GM19463 (cell line): ENCODE results near the gene CACNB2.
"Not testable (repeated sequence)": the region's sequence is repeated elsewhere in the genome, so short reads cannot be mapped to it uniquely, and the experiment has no call there.

Source experiments
- ATAC-seq: cut with Tn5 transposase; IDR thresholded peaks from one replicate; pipeline ENCODE4 v1.9.1; 2021; ENCODE audit warnings: mild to moderate bottlenecking, moderate library complexity; ENCODE audit not compliant: unreplicated experiment

Gene CACNB2

DNA sequence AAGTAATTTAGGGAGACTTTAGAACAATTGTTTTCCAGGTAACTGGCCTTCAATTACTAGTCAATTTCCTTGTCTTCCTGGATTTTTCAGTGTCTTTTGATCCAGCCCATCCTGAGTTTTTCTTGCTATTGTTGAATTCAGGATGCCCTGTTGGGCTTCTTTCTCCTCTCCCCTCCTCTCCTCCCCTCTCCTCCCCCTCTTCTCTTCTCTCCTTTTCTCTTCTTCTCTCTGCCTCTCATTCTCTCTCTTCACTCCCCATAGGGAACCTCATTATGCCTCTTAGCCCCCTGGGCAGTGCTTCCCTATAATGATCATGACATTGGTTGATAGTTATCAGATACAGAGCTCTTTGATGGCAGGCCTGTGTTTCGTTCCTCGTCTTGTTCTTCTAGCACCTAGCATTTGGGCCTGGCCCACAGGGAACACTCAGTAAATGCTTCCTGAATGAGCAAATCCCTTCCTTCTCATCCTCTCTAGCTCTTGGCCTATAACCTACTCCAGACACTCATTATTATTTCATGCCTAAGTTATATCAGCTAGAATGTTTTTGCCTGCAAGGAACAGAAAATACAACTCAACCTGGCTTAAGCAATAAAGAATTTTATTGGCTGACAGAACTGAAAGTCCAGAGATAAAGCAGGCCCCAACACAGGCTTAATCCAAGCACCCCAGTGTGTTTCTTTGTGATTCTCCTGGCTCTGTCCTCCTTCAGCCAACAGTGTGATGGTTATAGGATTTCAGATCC lies 56.8 kb downstream of the CACNB2 start:
- ATAC-seq, result no peak

DNA sequence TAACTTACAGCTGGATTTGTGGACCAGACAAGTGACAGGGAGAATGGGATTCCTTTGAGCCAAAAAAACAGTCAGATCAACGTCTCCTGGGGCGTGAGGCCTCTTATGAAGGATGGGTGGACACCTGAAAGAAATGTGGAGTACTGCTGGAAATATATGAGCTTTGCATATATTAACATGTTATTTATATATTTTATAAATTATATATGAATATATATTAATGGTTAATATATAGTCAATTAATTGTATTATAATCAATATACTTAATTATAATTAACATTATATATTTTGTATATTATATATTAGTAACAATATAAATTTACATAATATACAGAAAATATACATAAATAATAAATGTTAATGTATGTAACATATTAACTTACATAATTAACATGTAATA lies 57.5 kb downstream of the CACNB2 start:
- ATAC-seq, result no peak

DNA sequence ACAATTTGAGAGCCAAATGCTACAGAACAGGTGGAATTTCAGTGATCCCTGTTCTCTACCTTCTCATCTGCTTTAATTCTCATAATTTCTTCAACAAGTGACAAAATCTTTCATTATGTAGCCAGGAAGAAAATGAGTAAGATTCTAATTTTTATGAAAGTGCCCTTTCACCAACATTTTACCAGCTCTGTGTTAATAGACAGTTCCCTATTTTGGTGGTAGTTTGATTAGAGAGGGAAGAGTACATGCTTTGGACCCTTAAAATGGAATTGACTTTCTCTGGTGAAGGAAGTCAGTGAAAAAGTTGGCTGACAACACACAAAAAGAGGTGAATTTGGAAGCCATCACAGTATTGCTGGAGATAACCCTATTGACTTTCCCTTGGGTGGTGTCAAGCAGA lies 61.7 kb downstream of the CACNB2 start:
- no peak for ATAC-seq

DNA sequence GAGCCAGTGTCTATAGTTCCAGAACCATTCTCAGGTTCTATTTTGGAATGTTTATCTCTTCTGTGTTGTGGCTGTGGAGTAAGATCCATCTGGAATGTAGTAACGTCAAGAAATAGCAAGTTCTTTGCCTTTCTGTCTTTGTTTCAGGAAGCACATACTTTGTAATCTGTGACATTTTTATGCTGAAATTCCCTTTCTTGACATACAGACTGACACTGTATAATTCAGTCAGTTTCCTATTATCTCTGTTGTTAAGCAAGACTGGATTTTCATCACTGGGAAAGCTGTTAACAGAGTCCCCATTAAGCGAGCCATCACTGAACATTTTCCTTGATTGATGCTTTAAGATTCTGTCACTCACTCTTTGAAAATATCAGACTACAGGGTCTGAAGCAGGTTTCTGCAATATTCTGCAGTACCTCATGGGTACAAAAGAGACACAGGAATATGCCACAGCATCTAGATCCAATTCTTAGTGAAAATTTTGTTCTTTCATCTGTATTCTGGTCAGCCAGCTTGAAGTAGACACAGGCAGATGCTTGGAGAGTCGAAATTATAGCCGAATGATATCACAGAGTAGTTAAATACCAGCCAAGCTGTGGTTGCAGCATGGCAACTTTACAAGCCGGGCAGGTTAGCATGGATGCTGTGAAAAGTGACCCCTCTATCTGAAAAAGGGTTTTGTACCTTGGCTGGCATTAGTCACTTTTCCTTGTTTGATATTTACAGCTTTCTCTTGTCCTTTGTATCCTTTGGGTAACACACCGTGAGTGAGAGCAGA lies 62.6 kb downstream of the CACNB2 start:
- no peak for ATAC-seq

DNA sequence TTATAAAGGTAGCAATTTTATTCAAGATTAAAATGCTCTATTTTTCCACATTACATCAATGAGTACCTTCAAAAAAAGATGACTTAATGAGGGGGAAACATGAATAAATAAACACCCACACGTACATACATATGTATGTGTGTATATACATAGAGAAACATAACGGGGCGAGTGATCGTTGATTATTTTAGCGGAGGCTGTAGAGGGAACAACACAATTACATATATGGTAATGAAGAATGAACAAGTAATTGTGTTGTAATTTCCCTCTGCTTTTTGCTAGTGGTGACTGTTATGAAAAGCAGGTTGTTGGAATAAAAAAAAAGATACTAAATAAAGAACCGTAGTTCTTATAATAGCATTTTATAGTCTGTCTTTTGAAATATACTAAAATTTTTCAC lies 63.2 kb downstream of the CACNB2 start:
- no peak for ATAC-seq

DNA sequence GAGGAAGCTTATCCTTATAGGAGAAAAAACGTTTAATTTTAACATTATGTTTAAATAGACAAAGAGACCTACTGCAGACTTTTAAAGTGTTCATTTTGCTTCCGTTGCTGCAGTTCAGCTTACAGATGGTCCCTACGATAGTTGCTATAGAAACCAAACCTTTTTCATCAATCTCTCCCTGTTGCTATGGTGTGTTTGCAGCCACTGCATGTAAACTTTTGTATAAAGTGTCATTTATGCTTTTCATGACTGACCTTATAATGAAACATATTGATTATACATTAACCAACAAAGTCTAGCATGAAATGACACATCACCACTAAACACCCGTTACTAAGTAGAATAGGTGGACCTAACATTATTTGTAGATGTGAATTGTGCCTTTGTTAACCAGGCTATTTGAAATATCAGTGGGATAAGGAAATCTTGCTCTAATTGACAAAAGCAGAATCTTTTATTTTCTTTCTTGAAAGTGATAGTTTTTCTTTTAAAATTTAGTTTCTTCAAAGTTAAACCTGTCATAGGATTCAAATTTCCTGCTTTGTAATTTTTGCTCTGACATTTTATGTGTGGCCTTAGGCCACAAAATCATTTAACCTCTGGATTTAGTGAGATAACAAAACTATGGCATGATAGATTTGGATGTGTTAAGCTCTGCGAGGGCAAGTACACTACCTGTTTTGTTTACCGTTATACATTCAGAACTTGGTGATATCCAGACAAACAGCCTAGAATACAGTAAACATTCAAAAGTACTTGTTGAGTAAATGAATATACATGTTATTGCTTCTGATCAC lies 64.0 kb downstream of the CACNB2 start:
- ATAC-seq, result no peak

DNA sequence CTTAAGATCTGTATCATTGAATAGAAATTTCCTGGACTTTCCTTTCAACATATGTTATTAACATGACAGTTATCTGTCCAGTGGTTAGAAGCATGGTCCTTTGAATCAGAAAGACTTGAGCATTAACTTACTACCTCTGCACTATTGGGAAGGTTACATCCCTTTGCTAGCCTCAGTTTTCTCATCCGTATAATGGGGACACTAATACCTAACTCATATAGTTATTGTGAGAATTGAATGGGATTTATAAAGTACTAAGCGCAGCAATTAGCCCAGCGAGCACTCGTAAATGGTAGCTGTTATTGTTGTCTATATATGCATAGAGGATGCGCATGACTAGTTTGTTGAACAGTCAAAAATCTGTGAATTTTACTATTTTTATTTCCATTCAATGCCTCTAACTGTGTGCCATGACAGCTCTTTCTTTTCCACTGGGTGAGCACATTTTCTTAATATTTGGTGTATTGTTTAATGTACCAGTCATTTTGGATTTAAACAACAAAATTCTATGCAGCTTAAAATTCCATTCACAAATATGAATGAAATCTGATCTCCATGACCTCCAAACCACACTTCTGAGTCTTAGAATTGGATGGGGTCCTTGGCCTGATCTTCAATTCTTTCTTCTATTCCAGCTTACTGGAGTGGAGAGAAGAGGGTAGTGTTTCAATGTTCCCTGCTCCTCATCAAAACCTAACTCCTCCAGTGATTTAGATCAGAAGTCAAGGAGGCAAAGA lies 65.0 kb downstream of the CACNB2 start:
- ATAC-seq, result no peak

DNA sequence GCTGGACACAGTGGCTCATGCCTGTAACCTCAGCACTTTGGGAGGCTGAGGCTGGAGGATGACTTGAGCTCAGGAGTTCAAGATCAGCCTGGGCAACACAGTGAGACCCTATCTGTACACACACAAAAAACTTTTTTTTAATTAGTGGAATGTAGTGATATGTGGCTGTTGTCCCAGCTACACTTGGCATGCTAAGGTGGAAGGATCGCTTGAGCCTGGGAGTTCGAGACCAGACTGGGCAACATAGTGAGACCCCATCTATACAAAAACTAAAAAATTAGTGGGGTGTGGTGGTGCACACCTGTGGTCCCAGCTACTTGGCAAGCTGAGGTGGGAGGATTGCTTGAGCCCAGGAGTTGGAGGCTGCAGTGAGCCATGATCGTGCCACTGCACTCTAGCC lies 68.0 kb downstream of the CACNB2 start:
- not testable (repeated sequence) for ATAC-seq

DNA sequence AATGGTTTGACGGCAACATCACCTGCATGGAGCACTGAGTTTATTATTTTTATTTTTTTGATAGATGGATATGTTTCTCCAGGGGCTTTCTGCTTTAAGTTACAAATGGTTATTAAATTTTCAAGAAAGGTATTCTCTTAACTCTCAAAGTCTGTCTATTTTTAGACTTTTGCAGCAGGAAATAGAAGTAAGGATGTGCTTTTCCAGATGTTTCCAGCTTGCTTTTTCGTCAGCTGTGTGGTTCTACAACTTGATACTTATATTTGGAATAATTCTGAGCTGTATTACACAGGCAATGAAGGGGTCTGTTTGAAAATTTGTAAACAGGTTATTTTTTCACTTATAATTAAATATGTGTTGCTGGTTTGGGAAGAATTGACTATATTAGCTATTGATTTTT lies 69.0 kb downstream of the CACNB2 start:
- no peak for ATAC-seq

DNA sequence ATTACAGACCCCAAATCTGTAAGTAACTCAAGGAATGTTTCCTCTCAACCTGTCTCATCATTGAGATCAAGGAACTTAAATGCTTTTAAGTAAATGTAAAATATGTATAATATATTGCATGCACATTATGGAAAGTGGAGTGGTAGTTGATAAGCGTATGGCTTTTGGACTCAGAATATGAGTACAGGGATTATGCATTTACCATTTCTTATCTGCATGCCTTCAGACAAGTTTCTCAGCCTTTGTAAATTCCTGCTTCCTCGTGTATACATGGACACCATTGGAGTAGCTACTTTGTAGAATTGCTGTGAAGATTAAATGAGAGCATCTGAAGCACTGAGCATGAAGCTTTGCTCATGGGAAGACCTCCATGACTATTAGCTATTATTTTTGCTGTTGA lies 70.5 kb downstream of the CACNB2 start:
- no peak for ATAC-seq

DNA sequence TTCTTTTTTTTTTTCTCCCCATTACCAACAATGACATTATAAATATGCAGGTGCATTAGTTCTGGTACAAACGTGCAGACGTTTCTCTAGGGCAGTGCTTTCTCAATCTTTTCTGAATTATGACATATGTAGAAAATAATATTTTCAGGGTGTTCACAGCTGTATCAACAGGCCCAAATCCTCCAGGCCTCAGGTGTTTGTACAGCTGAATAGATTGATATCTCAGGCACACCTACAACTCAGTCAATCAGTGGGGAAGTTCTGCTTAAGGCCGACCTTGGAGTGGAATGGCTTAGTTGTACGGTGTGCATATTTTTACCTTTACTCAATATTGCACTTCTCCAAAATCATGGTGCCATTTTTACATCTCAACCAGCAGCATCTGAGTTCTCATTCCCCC lies 71.6 kb downstream of the CACNB2 start:
- ATAC-seq, result no peak

DNA sequence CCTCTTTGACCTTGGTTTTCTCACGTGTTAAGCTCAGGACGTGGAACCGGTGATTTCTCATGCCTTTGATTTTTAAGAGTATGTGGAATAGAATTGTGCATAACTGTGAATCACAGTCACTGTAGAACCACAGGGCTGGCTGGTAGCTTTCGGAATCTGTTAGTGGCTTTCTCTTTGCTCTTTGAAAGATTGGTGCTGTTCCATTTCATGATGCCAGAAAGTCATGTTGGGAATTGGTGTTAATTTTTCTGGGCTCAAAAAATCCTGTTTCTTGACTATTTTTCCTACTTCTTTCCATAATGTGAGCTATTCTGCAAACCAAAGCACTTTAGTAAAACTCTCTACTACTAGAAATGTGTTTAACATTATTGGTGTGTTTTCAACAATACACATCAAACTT lies 73.0 kb downstream of the CACNB2 start:
- ATAC-seq, result no peak

DNA sequence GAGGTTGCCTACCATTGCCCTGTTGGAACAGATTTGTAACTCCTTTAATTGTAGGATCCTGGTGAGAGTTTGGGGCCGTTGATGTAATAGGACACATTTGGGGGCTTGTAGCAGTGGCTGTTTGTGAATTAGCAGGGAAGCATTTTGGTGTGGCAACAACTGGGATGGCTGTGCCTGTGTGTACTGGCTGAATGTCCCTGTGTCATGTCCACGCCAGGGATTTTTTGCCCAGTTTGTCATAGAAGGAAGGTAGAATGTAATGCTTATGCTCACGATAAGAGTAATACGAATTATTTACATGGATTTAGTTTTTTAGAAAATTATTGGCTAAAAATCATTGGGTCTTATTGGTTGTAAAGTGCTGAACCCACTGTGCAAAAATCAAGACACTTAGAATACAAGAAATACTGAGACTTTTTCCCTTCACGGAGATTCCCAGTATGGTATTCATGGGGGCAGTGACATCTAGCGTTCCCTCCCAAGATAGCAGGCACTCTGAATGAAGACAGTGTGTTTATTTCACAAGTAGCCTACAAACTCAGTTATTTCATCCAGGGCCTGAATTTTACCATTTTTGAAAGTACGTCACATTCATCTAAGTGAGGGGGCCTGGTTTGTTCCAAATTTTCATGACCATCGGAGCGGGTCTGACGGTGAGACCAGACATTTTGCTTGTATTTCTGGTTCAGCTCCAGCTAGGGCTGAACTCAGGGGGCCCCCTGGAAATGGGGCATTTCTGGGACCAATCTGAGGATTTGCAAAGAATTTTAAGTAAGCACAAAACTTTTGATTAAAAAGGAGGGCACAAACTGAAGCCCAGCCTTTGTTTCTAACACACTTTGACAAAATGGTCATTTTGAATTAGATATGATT lies 74.7 kb downstream of the CACNB2 start:
- peak; percentile 71 for ATAC-seq

DNA sequence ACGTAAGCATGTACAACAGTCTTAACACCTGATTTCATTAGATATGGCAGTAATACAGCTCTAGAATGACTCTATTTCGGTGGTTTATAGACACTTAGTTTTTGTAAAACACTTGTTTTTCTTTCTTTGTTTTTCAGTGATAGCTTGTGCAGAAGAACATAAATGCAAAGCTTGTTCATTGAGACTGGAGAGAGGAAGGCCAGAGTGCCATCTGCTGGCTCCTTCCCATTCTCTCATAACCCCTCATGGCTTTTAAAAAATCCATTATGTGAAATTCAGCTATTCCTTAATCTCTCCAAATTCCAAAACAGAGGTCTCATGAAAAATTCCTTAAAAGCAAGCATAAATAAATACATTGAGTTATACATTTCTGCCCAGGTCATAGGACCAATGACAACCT lies 76.3 kb downstream of the CACNB2 start:
- ATAC-seq, result no peak

DNA sequence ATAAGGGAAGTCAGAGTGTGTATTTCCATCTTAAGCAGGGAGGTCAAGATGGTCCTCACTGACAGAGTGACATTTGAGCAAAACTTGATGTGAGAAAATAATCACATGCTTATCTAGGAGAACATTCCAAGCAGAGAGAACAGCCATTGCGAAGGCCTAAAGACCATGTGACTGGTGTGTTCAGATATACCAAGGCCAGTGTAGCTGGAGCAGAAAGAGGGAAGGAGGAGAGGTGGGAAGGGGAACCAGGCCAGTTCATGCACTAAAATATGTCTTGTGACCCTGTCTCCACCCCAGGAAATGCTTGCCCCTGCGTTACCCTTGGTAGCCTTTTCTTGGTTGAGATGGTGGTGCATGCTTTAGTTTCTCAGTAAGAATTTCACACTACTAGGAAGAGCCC lies 77.4 kb downstream of the CACNB2 start:
- no peak for ATAC-seq

DNA sequence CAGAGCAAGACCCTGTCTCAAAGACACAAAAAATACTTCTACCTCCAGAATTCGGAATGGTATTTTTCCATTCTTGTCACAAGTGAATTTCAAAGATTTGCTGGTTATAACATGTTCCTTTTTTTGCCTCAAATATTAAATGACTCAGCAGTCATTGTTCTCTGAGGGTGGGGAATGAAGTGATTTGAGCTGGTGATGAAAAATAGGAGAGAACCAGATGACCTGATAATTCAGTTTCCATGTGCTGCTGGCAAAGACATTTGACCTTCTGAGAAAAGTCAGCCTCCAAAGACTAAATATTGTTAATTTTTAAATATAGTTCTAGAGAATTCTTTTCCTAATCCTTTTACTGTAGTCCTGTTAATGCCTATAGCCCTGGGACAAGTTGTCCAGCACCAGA lies 78.9 kb downstream of the CACNB2 start:
- ATAC-seq, result no peak

DNA sequence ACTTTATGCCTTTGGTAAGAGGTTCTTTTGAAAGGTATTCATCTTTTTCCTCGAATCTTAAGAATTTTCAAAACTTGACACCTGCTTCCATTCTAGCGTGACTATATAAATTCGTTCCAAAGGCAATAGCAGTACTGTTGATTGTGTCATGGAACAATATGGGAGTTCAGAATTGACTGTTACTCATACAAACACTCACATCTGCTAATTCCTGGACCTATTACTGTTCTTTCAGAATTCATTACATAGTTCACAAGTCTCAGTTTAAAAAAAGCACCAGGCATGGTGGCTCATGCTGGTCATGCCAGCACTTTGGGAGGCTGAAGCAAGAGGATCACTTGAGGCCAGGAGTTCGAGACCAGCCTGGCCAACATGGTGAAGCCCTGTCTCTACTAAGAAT lies 80.9 kb downstream of the CACNB2 start:
- ATAC-seq, result no peak

DNA sequence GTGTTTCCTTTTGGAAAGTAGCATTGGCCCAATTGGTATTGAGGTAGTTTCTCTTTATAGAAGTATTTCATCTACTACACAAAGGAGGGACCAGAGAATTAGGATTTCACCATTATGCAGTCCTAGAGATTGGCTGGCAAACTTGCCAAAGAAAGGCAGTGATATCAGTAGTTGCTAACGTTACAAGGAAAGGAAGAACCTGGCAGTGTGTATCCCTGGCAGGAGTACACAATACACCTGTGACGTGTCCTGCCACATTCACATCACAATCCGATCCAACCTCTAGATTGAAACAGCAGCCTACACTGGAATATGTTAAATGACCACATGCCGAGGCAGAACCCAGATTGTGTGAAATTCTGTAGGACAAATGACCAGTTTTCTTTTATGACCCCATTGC lies 81.7 kb downstream of the CACNB2 start:
- no peak for ATAC-seq

DNA sequence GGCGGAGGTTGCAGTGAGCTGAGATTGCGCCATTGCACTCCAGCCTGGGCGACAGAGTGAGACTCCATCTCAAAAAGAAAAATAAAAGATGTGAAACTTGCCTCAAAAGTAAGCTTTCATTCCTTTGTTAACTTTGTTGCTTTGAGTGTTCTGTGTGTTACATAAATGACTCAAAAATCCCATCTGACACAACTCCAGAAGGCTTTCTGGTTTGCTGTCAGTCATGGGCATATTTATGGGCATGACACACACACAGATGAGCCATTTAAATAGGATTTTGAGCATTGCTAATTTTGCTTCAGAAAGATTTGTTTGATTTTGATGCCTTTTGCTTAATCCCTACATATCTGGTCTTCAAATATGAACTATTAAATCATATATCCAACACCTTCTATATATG lies 82.6 kb downstream of the CACNB2 start:
- ATAC-seq, result no peak

DNA sequence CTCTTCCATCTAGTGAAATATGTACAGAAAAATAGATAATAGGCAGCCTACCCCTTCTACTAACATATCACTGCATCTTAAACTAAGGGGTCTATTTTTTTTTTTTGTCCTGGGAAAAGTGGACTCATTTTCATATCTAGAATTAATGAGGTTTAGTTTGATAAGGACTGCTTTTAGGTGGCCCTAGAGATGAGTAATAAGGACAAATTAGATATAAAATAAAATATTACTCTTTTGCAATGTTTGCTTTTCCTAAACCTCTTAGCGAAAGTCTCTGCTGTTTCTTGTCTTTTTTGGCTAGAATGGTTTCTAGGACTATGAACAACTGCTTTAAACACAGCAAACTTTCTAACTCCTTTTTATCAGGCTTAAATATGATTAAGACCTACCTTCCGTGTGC lies 83.7 kb downstream of the CACNB2 start:
- ATAC-seq, result no peak
